Fibroblast of lung (primary cell): ENCODE data around the gene YAF2.

Experiments
- CTCF ChIP-seq, 2 donors: IDR thresholded peaks in 1 of 2; conservative IDR thresholded peaks in 1 of 2; 1 replicate in 1 of 2; 2 replicates in 1 of 2; pipeline ENCODE4 v1.5.1; 2011 to 2012; ENCODE audit warnings: low read length in 2 of 2, control low read depth in 1 of 2, inconsistent platforms in 1 of 2, low read depth in 1 of 2, mild to moderate bottlenecking in 1 of 2
- EZH2 ChIP-seq: IDR thresholded peaks from 2 replicates; pipeline ENCODE4 v1.5.1; 2012; ENCODE audit warnings: low read length, control low read depth, mild to moderate bottlenecking; ENCODE audit errors: missing control alignments

- TF ChIP-seq CTCF (conservative IDR thresholded peaks at IDR 0.05 in 1 of 2, IDR thresholded peaks at IDR 0.05 in 1 of 2; ENCODE audit: low read depth in 1 of 2, low read length in 2 of 2) (no peak), EZH2 (no peak)
These were observed 37.5 kb upstream of the YAF2 start for GRCh38 chr12:42275499-42275898.
